IMR-90 (cell line): Measurements from ENCODE around the gene UPK3A.

ENCODE experiments used
- BHLHE40 ChIP-seq: fragments of 150-350 bp; IDR thresholded peaks from 2 replicates; pipeline ENCODE4 v1.6.1; 2016; ENCODE audit warnings: mild to moderate bottlenecking, low read depth, low read length
- CHD1 ChIP-seq: IDR thresholded peaks from 2 replicates; pipeline ENCODE4 v1.6.1; 2012; ENCODE audit warnings: low read depth, low read length, improper control_type of control experiment
- MXI1 ChIP-seq: IDR thresholded peaks from 2 replicates; pipeline ENCODE4 v1.6.1; 2012; ENCODE audit warnings: low read depth, mild to moderate bottlenecking, low read length, moderate library complexity, borderline replicate concordance
- POLR2A ChIP-seq: IDR thresholded peaks from 2 replicates; pipeline ENCODE4 v1.6.1; 2012; ENCODE audit warnings: mild to moderate bottlenecking, low read depth, low read length
- RAD21 ChIP-seq: IDR thresholded peaks from 2 replicates; pipeline ENCODE4 v1.6.1; 2012; ENCODE audit warnings: low read length, improper control_type of control experiment
- RCOR1 ChIP-seq: IDR thresholded peaks from 2 replicates; pipeline ENCODE4 v1.6.1; 2012; ENCODE audit warnings: mild to moderate bottlenecking, low read length, improper control_type of control experiment; ENCODE audit not compliant: insufficient replicate concordance
- RFX5 ChIP-seq: IDR thresholded peaks from 2 replicates; pipeline ENCODE4 v1.8.0; 2012; ENCODE audit warnings: low read depth, mild to moderate bottlenecking, low read length, moderate library complexity
- TF ChIP-seq, protein P1 (sequence below): conservative IDR thresholded peaks from 2 replicates; pipeline ENCODE4 v1.5.1; 2012; ENCODE audit warnings: mild to moderate bottlenecking, low read depth, low read length, improper control_type of control experiment

DNA sequence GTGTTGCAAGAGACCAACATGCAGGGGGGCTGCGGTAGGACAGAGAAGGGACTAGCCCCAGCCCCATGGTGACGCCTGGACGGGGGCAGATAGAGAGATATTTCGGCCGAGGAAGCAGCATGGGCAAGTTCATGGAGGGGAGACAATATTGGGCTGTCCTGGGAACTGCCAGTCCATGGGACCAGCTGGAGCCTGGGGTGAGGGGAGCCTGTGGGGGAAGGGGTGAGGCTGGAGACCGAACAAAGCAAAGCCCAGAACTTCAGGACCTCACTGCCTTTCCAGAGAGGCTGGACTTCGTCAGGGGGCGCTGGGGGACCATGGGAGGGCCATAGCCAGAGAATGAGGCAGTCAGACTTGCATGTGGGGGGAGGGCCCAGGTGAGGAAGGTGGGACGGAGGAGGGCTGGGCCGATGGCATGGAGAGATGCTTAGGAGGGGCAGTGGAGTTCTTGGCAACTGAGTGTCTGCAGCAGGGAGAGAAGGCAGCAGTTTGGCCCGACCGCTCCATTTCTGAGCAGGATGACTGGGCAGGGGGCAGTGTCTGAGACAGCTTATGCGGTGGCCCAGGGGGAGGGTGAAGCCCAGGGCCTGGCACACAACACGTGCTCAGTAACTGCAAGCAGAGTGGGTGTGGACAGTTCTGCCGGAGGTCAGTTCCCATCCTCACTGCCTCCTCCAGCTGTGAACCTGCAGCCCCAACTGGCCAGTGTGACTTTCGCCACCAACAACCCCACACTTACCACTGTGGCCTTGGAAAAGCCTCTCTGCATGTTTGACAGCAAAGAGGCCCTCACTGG lies 712 bp downstream of the UPK3A start:
- TF ChIP-seq BHLHE40 (no peak), POLR2A (no peak), RCOR1 (no peak), MXI1 (no peak), RAD21 (no peak), RFX5 (no peak), CHD1 (no peak)
- TF ChIP-seq, protein P1, sequence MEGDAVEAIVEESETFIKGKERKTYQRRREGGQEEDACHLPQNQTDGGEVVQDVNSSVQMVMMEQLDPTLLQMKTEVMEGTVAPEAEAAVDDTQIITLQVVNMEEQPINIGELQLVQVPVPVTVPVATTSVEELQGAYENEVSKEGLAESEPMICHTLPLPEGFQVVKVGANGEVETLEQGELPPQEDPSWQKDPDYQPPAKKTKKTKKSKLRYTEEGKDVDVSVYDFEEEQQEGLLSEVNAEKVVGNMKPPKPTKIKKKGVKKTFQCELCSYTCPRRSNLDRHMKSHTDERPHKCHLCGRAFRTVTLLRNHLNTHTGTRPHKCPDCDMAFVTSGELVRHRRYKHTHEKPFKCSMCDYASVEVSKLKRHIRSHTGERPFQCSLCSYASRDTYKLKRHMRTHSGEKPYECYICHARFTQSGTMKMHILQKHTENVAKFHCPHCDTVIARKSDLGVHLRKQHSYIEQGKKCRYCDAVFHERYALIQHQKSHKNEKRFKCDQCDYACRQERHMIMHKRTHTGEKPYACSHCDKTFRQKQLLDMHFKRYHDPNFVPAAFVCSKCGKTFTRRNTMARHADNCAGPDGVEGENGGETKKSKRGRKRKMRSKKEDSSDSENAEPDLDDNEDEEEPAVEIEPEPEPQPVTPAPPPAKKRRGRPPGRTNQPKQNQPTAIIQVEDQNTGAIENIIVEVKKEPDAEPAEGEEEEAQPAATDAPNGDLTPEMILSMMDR: no peak; the same call in 1 of the 2 replicates
